H1 (cell line): Measurements from ENCODE around the gene NRIP3. TPM values are rescaled to one million over a fixed set of nuclear protein-coding genes. Genes with fewer than 3 reads are reported as not detected.

Source experiments
- CTCF ChIA-PET: fragments of 300-600 bp; sonication (Branson Sonifier 250); formaldehyde crosslinking; loops from one replicate; lab custom pipeline; 2021; ENCODE audit not compliant: partially characterized antibody; lab: Charles Lee
- POLR2A ChIA-PET: fragments of 300-600 bp; sonication (Branson Sonifier 250); formaldehyde crosslinking; loops from one replicate; lab custom pipeline; 2021; ENCODE audit warnings: inconsistent platforms; ENCODE audit not compliant: partially characterized antibody; lab: Charles Lee
- DNase-seq, 2 experiments: peaks; one replicate each; pipeline versions ENCODE4 v3.0.0 to v3.0.0-alpha.2; 2010 to 2022; ENCODE audit warnings: low spot score in 2 of 2, low read depth in 1 of 2, mixed read lengths in 1 of 2
- FAIRE-seq: peaks from 2 replicates; lab custom pipeline; 2011; peaks lifted over from hg19 to GRCh38; lab: Jason Lieb, UNC
- H2AFZ ChIP-seq: 2 replicates; pipeline ENCODE4 v1.8.1; 2012; ENCODE audit warnings: low read length, inconsistent platforms
- H2AK5ac ChIP-seq: 2 replicates; pipeline ENCODE4 v1.6.1; 2013; ENCODE audit warnings: low read depth, low read length
- H2BK120ac ChIP-seq: replicated peaks from 2 replicates; pipeline ENCODE3; 2013; ENCODE audit warnings: low read depth, low read length, inconsistent platforms
- H2BK12ac ChIP-seq: 2 replicates; pipeline ENCODE4 v1.6.1; 2013; ENCODE audit warnings: low read depth, low read length
- H2BK15ac ChIP-seq: 2 replicates; pipeline ENCODE4 v1.6.1; 2013; ENCODE audit warnings: low read length
- H2BK20ac ChIP-seq: 2 replicates; pipeline ENCODE4 v1.6.1; 2013; ENCODE audit warnings: low read length
- H2BK5ac ChIP-seq: 2 replicates; pipeline ENCODE4 v1.6.1; 2013; ENCODE audit warnings: low read depth, low read length
- H3K14ac ChIP-seq: 2 replicates; pipeline ENCODE4 v1.6.1; 2013; ENCODE audit warnings: inconsistent platforms; ENCODE audit not compliant: insufficient read length
- H3K18ac ChIP-seq: 2 replicates; pipeline ENCODE4 v1.6.1; 2013; ENCODE audit warnings: low read length; ENCODE audit errors: extremely low read depth
- H3K23ac ChIP-seq: 2 replicates; pipeline ENCODE4 v1.6.1; 2013; ENCODE audit warnings: inconsistent platforms; ENCODE audit not compliant: insufficient read length
- H3K23me2 ChIP-seq: 2 replicates; pipeline ENCODE4 v1.6.1; 2013; ENCODE audit warnings: low read depth, low read length
- H3K27ac ChIP-seq: 2 replicates; pipeline ENCODE4 v1.6.1; 2011; ENCODE audit warnings: low read depth, low read length, inconsistent platforms
- H3K27me3 ChIP-seq, 4 experiments: replicated peaks in 1 of 4; 1 replicate in 1 of 4; 2 replicates in 3 of 4; pipeline versions ENCODE4 v1.6.1 to v1.8.1; 2011 to 2013; ENCODE audit warnings: low read length in 3 of 4, mild to moderate bottlenecking in 3 of 4, inconsistent platforms in 2 of 4, mixed read lengths in 2 of 4, moderate library complexity in 1 of 4; ENCODE audit not compliant: control insufficient read depth in 3 of 4, insufficient read depth in 3 of 4; ENCODE audit errors: extremely low read depth in 1 of 4
- H3K36me3 ChIP-seq, 4 experiments: 2 replicates each; pipeline versions ENCODE4 v1.6.1 to v1.8.1; 2011 to 2013; ENCODE audit warnings: mild to moderate bottlenecking in 4 of 4, low read length in 3 of 4, moderate library complexity in 2 of 4, control low read depth in 1 of 4, inconsistent platforms in 1 of 4; ENCODE audit not compliant: insufficient read depth in 4 of 4, control insufficient read depth in 2 of 4
- H3K4ac ChIP-seq: replicated peaks from 2 replicates; pipeline ENCODE3; 2013; ENCODE audit warnings: low read length, low read depth, mixed read lengths, inconsistent platforms; ENCODE audit not compliant: insufficient read length
- H3K4me1 ChIP-seq, 4 experiments: replicated peaks in 1 of 4; 1 replicate in 1 of 4; 2 replicates in 3 of 4; pipeline versions ENCODE4 v1.6.1 to v1.8.1; 2011 to 2013; ENCODE audit warnings: low read length in 3 of 4, inconsistent platforms in 2 of 4, mixed read lengths in 1 of 4; ENCODE audit not compliant: insufficient read depth in 4 of 4, control insufficient read depth in 3 of 4
- H3K4me2 ChIP-seq, 2 experiments: 2 replicates each; pipeline versions ENCODE4 v1.6.1 to v1.8.1; 2011 to 2013; ENCODE audit warnings: low read depth in 2 of 2, low read length in 2 of 2, control low read depth in 1 of 2, inconsistent platforms in 1 of 2, mild to moderate bottlenecking in 1 of 2; ENCODE audit not compliant: insufficient read depth in 1 of 2
- H3K4me3 ChIP-seq, 4 experiments: fragments of 200-600, 300-600 bp in 1 of 4; sonication (generic), shearing (Covaris generic), sonication (Bioruptor Twin) in 1 of 4; 2 replicates each; pipeline versions ENCODE4 v1.5.1 to v1.8.1; 2011 to 2016; ENCODE audit warnings: low read length in 4 of 4, low read depth in 3 of 4, control low read depth in 2 of 4, inconsistent platforms in 2 of 4, mild to moderate bottlenecking in 2 of 4, mixed read lengths in 1 of 4, moderate library complexity in 1 of 4; ENCODE audit not compliant: insufficient read depth in 2 of 4; ENCODE audit errors: extremely low read depth in 1 of 4
- H3K56ac ChIP-seq: replicated peaks from 2 replicates; pipeline ENCODE3; 2013; ENCODE audit warnings: low read depth, mild to moderate bottlenecking, mixed read lengths, low read length, inconsistent platforms; ENCODE audit not compliant: insufficient read length
- H3K79me1 ChIP-seq: 2 replicates; pipeline ENCODE4 v1.6.1; 2013; ENCODE audit warnings: low read depth, low read length, control low read depth
- H3K79me2 ChIP-seq, 2 experiments: 2 replicates each; pipeline versions ENCODE4 v1.6.1 to v1.8.1; 2012 to 2013; ENCODE audit warnings: low read length in 2 of 2, mild to moderate bottlenecking in 2 of 2, inconsistent platforms in 1 of 2; ENCODE audit not compliant: insufficient read depth in 2 of 2, control insufficient read depth in 1 of 2
- H3K9ac ChIP-seq, 4 experiments: replicated peaks in 1 of 4; 1 replicate in 1 of 4; 2 replicates in 3 of 4; pipeline versions ENCODE4 v1.6.1 to v1.8.1; 2011 to 2013; ENCODE audit warnings: low read depth in 3 of 4, low read length in 3 of 4, control low read depth in 2 of 4, mild to moderate bottlenecking in 2 of 4, moderate library complexity in 2 of 4, inconsistent platforms in 1 of 4; ENCODE audit errors: extremely low read depth in 1 of 4
- H3K9me3 ChIP-seq, 2 experiments: 2 replicates each; pipeline versions ENCODE4 v1.6.1 to v1.8.1; 2012 to 2013; ENCODE audit warnings: mild to moderate bottlenecking in 2 of 2, moderate library complexity in 2 of 2, control low read depth in 1 of 2, inconsistent platforms in 1 of 2, low read depth in 1 of 2, low read length in 1 of 2, mixed read lengths in 1 of 2; ENCODE audit not compliant: insufficient read depth in 2 of 2
- H4K20me1 ChIP-seq, 2 experiments: replicated peaks in 1 of 2; 2 replicates each; pipeline versions ENCODE3 to v1.8.1; 2011 to 2013; ENCODE audit warnings: inconsistent platforms in 2 of 2, low read length in 2 of 2, mild to moderate bottlenecking in 1 of 2; ENCODE audit not compliant: insufficient read depth in 2 of 2, control insufficient read depth in 1 of 2
- H4K5ac ChIP-seq: 2 replicates; pipeline ENCODE4 v1.6.1; 2013; ENCODE audit warnings: low read length, low read depth, mixed read lengths, inconsistent platforms; ENCODE audit not compliant: insufficient read length
- H4K8ac ChIP-seq: 2 replicates; pipeline ENCODE4 v1.8.0; 2013; ENCODE audit warnings: mild to moderate bottlenecking, moderate library complexity, low read length, inconsistent platforms; ENCODE audit not compliant: insufficient read depth; ENCODE audit errors: extremely low read depth
- H4K91ac ChIP-seq: replicated peaks from 2 replicates; pipeline ENCODE3; 2013; ENCODE audit warnings: low read length, mixed read lengths, inconsistent platforms; ENCODE audit not compliant: insufficient read length
- ASH2L ChIP-seq: fragments of 200-600, 300-600 bp; sonication (generic); IDR thresholded peaks from one replicate; pipeline ENCODE4 v1.7.1; 2017; ENCODE audit warnings: low read length
- CEBPB ChIP-seq: IDR thresholded peaks from 2 replicates; pipeline ENCODE4 v1.6.1; 2012; ENCODE audit warnings: low read depth, low read length
- CTBP2 ChIP-seq: IDR thresholded peaks from 2 replicates; pipeline ENCODE4 v1.7.0; 2011; ENCODE audit warnings: borderline replicate concordance, mild to moderate bottlenecking, moderate library complexity, mixed read lengths, low read length; ENCODE audit not compliant: insufficient read depth, insufficient read length
- GABPA ChIP-seq: IDR thresholded peaks from 2 replicates; pipeline ENCODE4 v1.6.1; 2011; ENCODE audit warnings: mild to moderate bottlenecking, low read length, moderate library complexity, borderline replicate concordance; ENCODE audit not compliant: insufficient read depth
- RFX5 ChIP-seq: IDR thresholded peaks from 2 replicates; pipeline ENCODE4 v1.6.1; 2011; ENCODE audit warnings: low read depth, low read length, improper control_type of control experiment, borderline replicate concordance
- RNF2 ChIP-seq: fragments of 200-900, 300-1000 bp; sonication (generic); IDR thresholded peaks from 2 replicates; pipeline ENCODE4 v1.7.1; 2016; ENCODE audit warnings: borderline replicate concordance, low read depth, mild to moderate bottlenecking, antibody characterized with exemption, low read length; ENCODE audit not compliant: poor library complexity, severe bottlenecking; ENCODE audit errors: missing control alignments
- SAP30 ChIP-seq: fragments of 300-600 bp; sonication (generic); IDR thresholded peaks from 2 replicates; pipeline ENCODE4 v1.7.1; 2012; ENCODE audit warnings: low read length, moderate library complexity, mild to moderate bottlenecking, inconsistent platforms; ENCODE audit not compliant: insufficient read depth, insufficient replicate concordance
- SIRT6 ChIP-seq: IDR thresholded peaks from one replicate; pipeline ENCODE4 v1.7.1; 2012; ENCODE audit warnings: low read length, inconsistent platforms
- TAF7 ChIP-seq: optimal IDR thresholded peaks from 2 replicates; pipeline ENCODE3; 2011; ENCODE audit warnings: low read depth, mild to moderate bottlenecking, inconsistent platforms, low read length, moderate library complexity, borderline replicate concordance
- WGBS, 2 experiments: shearing (Covaris generic) in 1 of 2; methylation state at CpG; one replicate each; pipeline versions ENCODE4 v1.1.6 to v1.1.7; 2013 to 2015; ENCODE audit warnings: low lambda C conversion rate in 2 of 2, mixed read lengths in 2 of 2, inconsistent platforms in 1 of 2, low coverage in 1 of 2, missing lambda C conversion rate in 1 of 2; ENCODE audit not compliant: insufficient replicate concordance in 2 of 2, insufficient coverage in 1 of 2, insufficient read length in 1 of 2; ENCODE audit errors: extremely low coverage in 1 of 2, missing lambda C conversion rate in 1 of 2; 5-methylcytosine and 5-hydroxymethylcytosine counted together
- polyA plus RNA-seq, 7 experiments: library from polyadenylated mRNA; depleted of rRNA in 3 of 7; stranded (reverse) in 5 of 7; unstranded in 2 of 7; fragments of >200 nt in 5 of 7; fragments of 200-250 nt in 2 of 7; gene quantifications; 1 replicate in 5 of 7; 2 replicates in 1 of 7; 4 replicates in 1 of 7; pipeline versions ENCODE4 v1.2.1 to v1.2.3, GENCODE V29; 2011 to 2013; ENCODE audit warnings: missing spikeins in 2 of 7, mixed read lengths in 2 of 7
- total RNA-seq: library from RNA; stranded (reverse); fragmentation: NEBNext Ultra II Directional; extraction: Animal tissue kit (Norgen Biotek cat#: 25700); gene quantifications from 2 replicates; pipeline ENCODE4 v1.2.1, GENCODE V29; 2021
- TF ChIP-seq, protein P1 (sequence below): IDR thresholded peaks from 2 replicates; pipeline ENCODE4 v1.6.1; 2011; ENCODE audit warnings: low read depth, mild to moderate bottlenecking, low read length; ENCODE audit not compliant: insufficient read depth

The NRIP3 gene
- total and polyA plus RNA-seq, 2 of the 8 experiments (the other 6 are each of a cell fraction or from before 2014, with no cell fraction given) = 3.9 to 7.1 TPM

DNA sequence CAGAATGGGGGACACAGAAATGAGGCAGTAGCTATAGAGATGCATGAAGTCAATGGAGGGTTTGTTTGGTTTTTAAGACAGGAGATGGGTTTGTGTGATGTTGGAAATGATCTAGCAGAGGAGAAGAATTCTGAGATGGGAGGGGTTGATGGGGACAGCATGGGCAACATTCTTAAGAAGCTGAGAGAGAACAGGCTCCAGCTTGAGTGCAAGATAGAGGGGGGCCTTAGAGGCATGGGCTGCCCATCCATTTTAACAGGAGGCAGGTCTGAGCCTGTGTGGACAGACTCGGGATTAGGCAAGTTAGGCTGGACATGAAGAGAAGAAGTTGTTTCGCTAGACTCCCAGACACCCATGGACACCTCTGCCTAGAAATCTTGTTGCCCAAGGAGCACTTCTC, 37.9 kb upstream of the NRIP3 start:
- Histone ChIP-seq H3K4me3 (no peak overlapping the region), H4K20me1 (no peaks in the 10 kb centered on the region), H3K18ac (no peak overlapping the region), H3K23ac (no peak overlapping the region), H3K4me2 (no peak overlapping the region), H2AK5ac (no peak overlapping the region), H3K79me1 (no peaks in the 10 kb centered on the region), H3K27me3 (no peaks in the 10 kb centered on the region), H3K23me2 (peaks cover 2% of the 10 kb centered on the region; the same call in 1 of the 2 replicates), H3K36me3 (no peaks in the 10 kb centered on the region), H3K27ac (no peak overlapping the region), H2BK5ac (no peak overlapping the region), H3K14ac (no peak overlapping the region), H2BK20ac (no peak overlapping the region), H2BK120ac (no peak overlapping the region), H3K4ac (no peak overlapping the region), H2BK15ac (no peak overlapping the region), H3K9ac (no peak overlapping the region), H3K79me2 (no peaks in the 10 kb centered on the region), H4K91ac (no peak overlapping the region), H4K8ac (no peak overlapping the region), H4K5ac (no peak overlapping the region), H2BK12ac (no peak overlapping the region), H3K4me1 (peaks cover 0 to 8% (median 4%) of the 10 kb centered on the region in 4 experiments; a peak in 5 of 7 replicates), H2AFZ (no peak overlapping the region), H3K56ac (no peak overlapping the region), H3K9me3 (no peaks in the 10 kb centered on the region)
- CTCF ChIA-PET = interaction anchor here (0.8 to 2.7 kb wide), 6 partner anchors 14 to 54 kb away, joined by 3 to 14 read pairs (median 3); no protein-coding TSS in a partner anchor
- TF ChIP-seq TAF7 (no peak), SAP30 (no peak), RFX5 (no peak), ASH2L (no peak), SIRT6 (no peak), GABPA (no peak), CEBPB (no peak), RNF2 (no peak), CTBP2 (no peak)
- TF ChIP-seq, protein P1, sequence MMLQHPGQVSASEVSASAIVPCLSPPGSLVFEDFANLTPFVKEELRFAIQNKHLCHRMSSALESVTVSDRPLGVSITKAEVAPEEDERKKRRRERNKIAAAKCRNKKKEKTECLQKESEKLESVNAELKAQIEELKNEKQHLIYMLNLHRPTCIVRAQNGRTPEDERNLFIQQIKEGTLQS = no peak
- DNase-seq (no peak), FAIRE-seq (no peak)
- POLR2A ChIA-PET = no interaction called here
- WGBS, 2 experiments = 88% methylated on average over 2 of the region's 2 CpGs; no CpG with 5 or more reads in 1 of the 2 experiments
